ENCODE results near the gene INA.
"Not testable (repeated sequence)": the region's sequence is repeated elsewhere in the genome, so short reads cannot be mapped to it uniquely, and the experiment has no call there.

Gene INA

GRCh38 chr10:103276896-103277712, at the start of gene INA:
INA (plus strand) TSS chr10:103277138; CDS start chr10:103277212, 74 bp downstream.
- peak; percentile 83 for DNase-seq

- no peak for DNase-seq
These were observed 49.5 kb upstream of the INA start for GRCh38 chr10:103227416-103227815.

- DNase-seq: peak; percentile 91
These were observed 45.8 kb upstream of the INA start for GRCh38 chr10:103231047-103231551.

- no peak for DNase-seq
These were observed 44.7 kb upstream of the INA start for GRCh38 chr10:103232131-103232673.

GRCh38 chr10:103232772-103233488, 44.0 kb upstream of the INA start:
- DNase-seq: no peak

GRCh38 chr10:103235775-103236174, 41.2 kb upstream of the INA start:
- DNase-seq: no peak

GRCh38 chr10:103238506-103239252, 38.3 kb upstream of the INA start:
- peak; percentile 89 for DNase-seq

- peak; percentile 94 for DNase-seq
These were observed 35.5 kb upstream of the INA start for GRCh38 chr10:103241262-103242011.

GRCh38 chr10:103244666-103245271, 32.2 kb upstream of the INA start:
- peak; percentile 86 for DNase-seq

- not testable (repeated sequence) for DNase-seq
These were observed 31.4 kb upstream of the INA start, which contains the start of gene RPEL1 for GRCh38 chr10:103245587-103245986. RPEL1 (plus strand) TSS chr10:103245887; CDS start chr10:103245997, 110 bp downstream.

GRCh38 chr10:103246324-103246723, 30.6 kb upstream of the INA start:
- DNase-seq: no peak

GRCh38 chr10:103254113-103254512, 22.8 kb upstream of the INA start:
- DNase-seq: no peak

GRCh38 chr10:103254538-103255325, 22.2 kb upstream of the INA start:
- peak; percentile 70 for DNase-seq

GRCh38 chr10:103256613-103257012, 20.3 kb upstream of the INA start:
- DNase-seq: no peak

- DNase-seq: no peak
These were observed 19.1 kb upstream of the INA start for GRCh38 chr10:103257812-103258211.

GRCh38 chr10:103258928-103259327, 18.0 kb upstream of the INA start:
- DNase-seq: not testable (repeated sequence)

GRCh38 chr10:103259989-103260388, 16.9 kb upstream of the INA start:
- no peak for DNase-seq

- DNase-seq: no peak
These were observed 14.7 kb upstream of the INA start for GRCh38 chr10:103262229-103262628.

- DNase-seq: peak; percentile 88
These were observed 11.1 kb upstream of the INA start for GRCh38 chr10:103265717-103266329.

- DNase-seq: peak; percentile 96
These were observed 3.9 kb upstream of the INA start for GRCh38 chr10:103273041-103273441.

All from islet precursor cell (in vitro differentiated cells).